Measurements from ENCODE around the gene TTLL5. TPM values are rescaled to one million over a fixed set of nuclear protein-coding genes. Genes with fewer than 3 reads are reported as not detected.

The TTLL5 gene
- polyA plus RNA-seq, 3 donors = 4.2 to 7.2 (median 4.7) TPM

DNA sequence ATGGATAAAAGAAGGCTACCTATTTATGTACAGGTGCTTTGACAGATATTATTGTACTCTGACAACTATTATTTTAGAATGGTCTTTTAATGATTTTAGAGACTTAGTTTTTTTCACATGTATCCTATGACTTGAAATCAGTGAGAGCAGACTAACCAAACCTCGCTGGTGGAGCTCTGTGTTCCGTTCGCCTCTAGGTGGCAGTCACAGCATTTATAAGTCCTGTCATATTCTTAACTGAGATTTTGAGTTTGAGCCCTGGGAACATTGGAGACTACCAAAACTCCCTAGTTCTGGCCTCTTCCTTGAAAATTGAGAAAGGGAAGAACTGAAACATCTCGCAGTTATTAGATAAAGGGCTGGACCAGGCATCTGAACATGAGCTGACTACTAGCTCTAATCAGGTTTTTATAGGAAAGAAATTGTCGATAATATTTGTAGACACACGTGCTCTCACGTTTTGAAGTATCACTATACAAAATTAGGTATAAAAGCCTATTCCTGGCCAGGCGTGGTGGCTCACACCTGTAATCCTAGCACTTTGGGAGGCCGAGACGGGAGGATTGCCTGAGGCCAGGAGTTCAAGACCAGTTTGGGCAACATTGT, 48.3 kb downstream of the TTLL5 start:
- no peak overlapping the region for H2AFZ ChIP-seq (ENCODE audit: insufficient read depth, low read depth, low read length, poor library complexity, severe bottlenecking)
- no peak overlapping the region for H3K4me3 ChIP-seq (replicated peaks in 1 of 3; ENCODE audit: low read depth in 2 of 3, low read length in 3 of 3)
- H3K27ac Mint-ChIP-seq = no peak overlapping the region
- H3K4me3 Mint-ChIP-seq = no peak overlapping the region
- H4K20me1 ChIP-seq (ENCODE audit: insufficient read depth, low read length) = no peaks in the 10 kb centered on the region
- no peaks in the 10 kb centered on the region for H3K27me3 ChIP-seq (ENCODE audit: control insufficient read depth in 2 of 2, insufficient read depth in 2 of 2, low read length in 2 of 2)
- H3K27ac ChIP-seq (ENCODE audit: low read depth in 1 of 2, low read length in 2 of 2) = no peak overlapping the region
- H3K9me3 Mint-ChIP-seq = no peaks in the 10 kb centered on the region
- no peak overlapping the region for H3K4me2 ChIP-seq (replicated peaks; ENCODE audit: extremely low read depth, low read length, poor library complexity, severe bottlenecking)
- no peaks in the 10 kb centered on the region for H3K79me2 ChIP-seq (ENCODE audit: insufficient read depth, low read length)
- peaks cover 34 to 40% of the 10 kb centered on the region in 2 donors for H3K36me3 Mint-ChIP-seq
- H3K4me1 Mint-ChIP-seq = no peaks in the 10 kb centered on the region
- H3K36me3 ChIP-seq (replicated peaks in 1 of 2; ENCODE audit: control insufficient read depth in 1 of 2, insufficient read depth in 2 of 2, low read length in 2 of 2) = peaks cover 3 to 40% of the 10 kb centered on the region in 2 donors
- H3K4me1 ChIP-seq (ENCODE audit: control insufficient read depth in 1 of 2, insufficient read depth in 2 of 2, low read length in 2 of 2) = no peaks in the 10 kb centered on the region
- H3K27me3 Mint-ChIP-seq (ENCODE audit: low read depth in 3 of 3) = no peaks in the 10 kb centered on the region
- intact Hi-C loops (cut with micrococcal nuclease) = loop anchor here (1.0 to 2.0 kb wide), 2 partner anchors 273 kb away; no protein-coding TSS in a partner anchor
- 100% methylated on average over 4 of the region's 10 CpGs for WGBS (ENCODE audit: insufficient coverage)
- no peaks in the 10 kb centered on the region for H3K9me3 ChIP-seq (replicated peaks in 1 of 2; ENCODE audit: control insufficient read depth in 1 of 2, insufficient read depth in 1 of 2, low read length in 2 of 2)
- DNase-seq = peak; percentile 43 to 63 (median 56)
- peak; percentile 73 for TF ChIP-seq CTCF (IDR thresholded peaks at IDR 0.05)
- no peak overlapping the region for H3K9ac ChIP-seq (ENCODE audit: insufficient read depth, low read length, poor library complexity, severe bottlenecking)

GRCh38 chr14:75711105-75711795, 50.2 kb downstream of the TTLL5 start:
- WGBS (ENCODE audit: insufficient coverage) = 100% methylated on average over 2 of the region's 4 CpGs
- no peak for DNase-seq
- no peak overlapping the region for H3K9ac ChIP-seq (ENCODE audit: insufficient read depth, low read length, poor library complexity, severe bottlenecking)

More at GRCh38 chr14:75711105-75711795, 50.2 kb downstream of the TTLL5 start:
- peak; percentile 32 for TF ChIP-seq CTCF (IDR thresholded peaks at IDR 0.05)
- H3K27ac ChIP-seq (ENCODE audit: low read depth in 1 of 2, low read length in 2 of 2) = no peak overlapping the region
- no peaks in the 10 kb centered on the region for H3K27me3 ChIP-seq (ENCODE audit: control insufficient read depth in 2 of 2, insufficient read depth in 2 of 2, low read length in 2 of 2)
- no peaks in the 10 kb centered on the region for H3K4me1 ChIP-seq (ENCODE audit: control insufficient read depth in 1 of 2, insufficient read depth in 2 of 2, low read length in 2 of 2)
- Mint-ChIP-seq H3K27me3 (ENCODE audit: low read depth in 3 of 3) (no peaks in the 10 kb centered on the region), H3K27ac (peak overlapping the region in 1 of 7 donors; percentile 66), H3K4me3 (no peak overlapping the region), H3K4me1 (peaks cover 3% of the 10 kb centered on the region), H3K36me3 (peaks cover 24 to 31% of the 10 kb centered on the region in 2 donors), H3K9me3 (peaks cover 0 to 2% (median 0%) of the 10 kb centered on the region in 7 donors)
- no peaks in the 10 kb centered on the region for H4K20me1 ChIP-seq (ENCODE audit: insufficient read depth, low read length)
- no peak overlapping the region for H2AFZ ChIP-seq (ENCODE audit: insufficient read depth, low read depth, low read length, poor library complexity, severe bottlenecking)
- H3K9me3 ChIP-seq (replicated peaks in 1 of 2; ENCODE audit: control insufficient read depth in 1 of 2, insufficient read depth in 1 of 2, low read length in 2 of 2) = no peaks in the 10 kb centered on the region
- H3K36me3 ChIP-seq (replicated peaks in 1 of 2; ENCODE audit: control insufficient read depth in 1 of 2, insufficient read depth in 2 of 2, low read length in 2 of 2) = peaks cover 3 to 25% of the 10 kb centered on the region in 2 donors
- intact Hi-C loops (cut with micrococcal nuclease) = no loop called here
- no peak overlapping the region for H3K4me3 ChIP-seq (replicated peaks in 1 of 3; ENCODE audit: low read depth in 2 of 3, low read length in 3 of 3)
- no peaks in the 10 kb centered on the region for H3K79me2 ChIP-seq (ENCODE audit: insufficient read depth, low read length)
- H3K4me2 ChIP-seq (replicated peaks; ENCODE audit: extremely low read depth, low read length, poor library complexity, severe bottlenecking) = no peak overlapping the region

Measured in CD14-positive monocyte (primary cell).